ENCODE measurements around the gene PPBP.

- TF ChIP-seq SIN3A (IDR thresholded peaks at IDR 0.05; ENCODE audit: borderline replicate concordance, low read depth, low read length) (no peak), RAD21 (IDR thresholded peaks at IDR 0.05; ENCODE audit: low read length) (no peak), REST (IDR thresholded peaks at IDR 0.05; ENCODE audit: low read depth, low read length) (no peak), CTCF (IDR thresholded peaks at IDR 0.05) (no peak)
These were observed 35.7 kb upstream of the PPBP start for GRCh38 chr4:74023709-74024108.
